Measurements from ENCODE around the gene PFKP.
"Not testable (repeated sequence)": the region's sequence is repeated elsewhere in the genome, so short reads cannot be mapped to it uniquely, and the experiment has no call there.

PFKP gene

DNA sequence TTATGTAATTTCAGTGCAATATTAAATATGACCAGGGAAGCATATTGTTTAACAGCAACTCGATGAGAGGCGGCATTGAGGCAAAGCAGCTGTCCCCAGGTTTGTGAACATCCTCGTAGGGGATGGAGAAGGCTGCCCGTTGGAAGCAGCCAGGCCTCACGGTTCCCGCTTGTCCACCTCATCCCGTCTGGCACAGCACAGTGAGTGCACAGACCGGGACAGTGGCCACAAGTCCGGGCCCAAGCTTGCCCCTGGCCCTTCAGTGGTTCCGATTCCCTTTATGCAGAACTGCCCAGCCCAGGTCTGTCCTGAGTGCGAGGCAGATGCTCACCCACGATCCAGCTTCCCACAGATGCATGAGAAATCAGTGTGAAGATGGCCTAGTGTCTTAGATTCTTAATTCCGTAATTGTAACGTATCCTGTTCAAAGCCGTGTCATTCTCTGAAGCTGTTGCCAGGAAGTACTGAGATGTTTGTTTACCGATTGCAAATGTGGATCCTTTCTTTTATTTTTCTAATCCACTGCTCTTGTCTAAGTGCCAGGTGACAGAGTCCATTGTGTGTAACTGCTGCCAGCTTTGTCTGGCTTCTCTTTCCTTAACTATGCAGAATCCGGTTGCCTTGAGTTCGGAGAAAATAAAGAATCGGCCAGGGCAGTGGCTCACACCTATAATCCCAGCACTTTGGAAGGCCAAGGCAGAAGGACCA, 35.5 kb downstream of the PFKP start:
- TF ChIP-seq, protein P1, sequence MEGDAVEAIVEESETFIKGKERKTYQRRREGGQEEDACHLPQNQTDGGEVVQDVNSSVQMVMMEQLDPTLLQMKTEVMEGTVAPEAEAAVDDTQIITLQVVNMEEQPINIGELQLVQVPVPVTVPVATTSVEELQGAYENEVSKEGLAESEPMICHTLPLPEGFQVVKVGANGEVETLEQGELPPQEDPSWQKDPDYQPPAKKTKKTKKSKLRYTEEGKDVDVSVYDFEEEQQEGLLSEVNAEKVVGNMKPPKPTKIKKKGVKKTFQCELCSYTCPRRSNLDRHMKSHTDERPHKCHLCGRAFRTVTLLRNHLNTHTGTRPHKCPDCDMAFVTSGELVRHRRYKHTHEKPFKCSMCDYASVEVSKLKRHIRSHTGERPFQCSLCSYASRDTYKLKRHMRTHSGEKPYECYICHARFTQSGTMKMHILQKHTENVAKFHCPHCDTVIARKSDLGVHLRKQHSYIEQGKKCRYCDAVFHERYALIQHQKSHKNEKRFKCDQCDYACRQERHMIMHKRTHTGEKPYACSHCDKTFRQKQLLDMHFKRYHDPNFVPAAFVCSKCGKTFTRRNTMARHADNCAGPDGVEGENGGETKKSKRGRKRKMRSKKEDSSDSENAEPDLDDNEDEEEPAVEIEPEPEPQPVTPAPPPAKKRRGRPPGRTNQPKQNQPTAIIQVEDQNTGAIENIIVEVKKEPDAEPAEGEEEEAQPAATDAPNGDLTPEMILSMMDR (IDR thresholded peaks at IDR 0.05; ENCODE audit: low read depth, low read length), result no peak
- DNase-seq (ENCODE audit: low read depth in 2 of 2), result peak; percentile 77 to 83
- H3K4me3 ChIP-seq (replicated peaks in 1 of 2; ENCODE audit: low read depth in 2 of 2, low read length in 2 of 2), result no peak overlapping the region

DNA sequence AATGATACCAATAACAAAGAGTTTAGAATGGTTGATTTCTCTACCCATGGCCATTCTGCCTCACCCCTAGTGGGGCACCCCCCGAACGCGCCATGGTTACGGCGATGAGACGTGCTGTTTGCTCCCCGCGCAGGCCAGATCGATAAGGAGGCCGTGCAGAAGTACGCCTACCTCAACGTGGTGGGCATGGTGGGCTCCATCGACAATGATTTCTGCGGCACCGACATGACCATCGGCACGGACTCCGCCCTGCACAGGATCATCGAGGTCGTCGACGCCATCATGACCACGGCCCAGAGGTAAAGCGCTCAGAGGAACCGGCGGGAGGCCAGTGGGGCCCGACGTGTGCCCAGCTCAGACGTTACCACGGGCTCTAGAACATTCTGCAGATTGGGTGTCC, 36.3 kb downstream of the PFKP start:
- no peak overlapping the region for H3K4me3 ChIP-seq (replicated peaks in 1 of 2; ENCODE audit: low read depth in 2 of 2, low read length in 2 of 2)
- no peak for DNase-seq (ENCODE audit: low read depth in 2 of 2)
- TF ChIP-seq, protein P1 (IDR thresholded peaks at IDR 0.05; ENCODE audit: low read depth, low read length), result no peak

DNA sequence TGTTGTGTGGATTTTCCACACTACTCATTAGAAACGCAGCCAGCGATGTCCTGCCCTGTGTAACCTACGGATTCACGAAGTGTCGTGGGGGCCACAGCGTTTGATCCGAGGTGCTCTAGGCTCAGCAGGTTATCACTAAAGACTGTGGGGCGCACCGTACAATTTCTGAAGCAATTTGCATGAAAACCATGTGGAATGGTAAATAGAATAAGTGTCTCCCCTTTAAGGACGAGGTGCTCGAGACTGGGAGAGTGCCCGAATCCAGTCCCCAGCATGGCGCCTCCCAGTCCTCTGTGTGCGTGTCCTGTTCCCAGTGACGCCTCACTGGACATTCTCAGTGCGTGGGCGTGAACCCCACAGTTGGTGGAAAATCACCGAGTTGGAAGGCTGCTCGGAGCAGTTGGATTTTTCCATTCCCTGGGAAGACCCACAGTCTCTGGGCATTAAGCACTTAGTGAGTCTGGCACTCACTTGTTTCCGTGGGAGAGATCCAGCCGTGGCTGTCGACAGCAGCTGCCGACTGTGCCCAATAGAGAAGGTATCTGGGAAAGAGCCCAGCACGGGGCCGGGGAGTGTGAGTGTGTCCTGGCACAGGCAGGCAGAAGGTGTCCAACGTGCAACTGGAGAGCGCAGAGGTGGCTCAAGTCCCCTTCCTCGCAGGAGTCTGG, 37.0 kb downstream of the PFKP start:
- no peak overlapping the region for H3K4me3 ChIP-seq (replicated peaks in 1 of 2; ENCODE audit: low read depth in 2 of 2, low read length in 2 of 2)
- TF ChIP-seq, protein P1 (IDR thresholded peaks at IDR 0.05; ENCODE audit: low read depth, low read length), result no peak
- DNase-seq (ENCODE audit: low read depth in 2 of 2), result no peak

DNA sequence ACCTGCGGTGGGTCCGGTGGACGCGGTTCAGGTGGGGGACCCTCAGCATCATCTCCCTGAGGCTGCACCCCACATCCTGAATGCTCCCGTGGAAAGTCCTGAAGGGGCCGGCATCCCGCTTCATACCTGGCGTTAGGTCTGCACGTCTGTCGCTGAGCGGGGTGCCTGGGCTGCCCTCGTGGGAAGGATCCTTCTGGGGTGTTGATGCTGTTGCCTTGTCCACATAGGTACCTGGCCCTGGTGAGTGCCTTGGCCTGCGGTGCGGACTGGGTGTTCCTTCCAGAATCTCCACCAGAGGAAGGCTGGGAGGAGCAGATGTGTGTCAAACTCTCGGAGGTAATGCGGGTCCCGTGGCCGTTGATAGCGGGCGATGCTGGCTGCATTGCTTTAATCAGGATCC, 37.8 kb downstream of the PFKP start:
- DNase-seq (ENCODE audit: low read depth in 2 of 2), result no peak
- no peak overlapping the region for H3K4me3 ChIP-seq (replicated peaks in 1 of 2; ENCODE audit: low read depth in 2 of 2, low read length in 2 of 2)
- TF ChIP-seq, protein P1 (IDR thresholded peaks at IDR 0.05; ENCODE audit: low read depth, low read length), result no peak

DNA sequence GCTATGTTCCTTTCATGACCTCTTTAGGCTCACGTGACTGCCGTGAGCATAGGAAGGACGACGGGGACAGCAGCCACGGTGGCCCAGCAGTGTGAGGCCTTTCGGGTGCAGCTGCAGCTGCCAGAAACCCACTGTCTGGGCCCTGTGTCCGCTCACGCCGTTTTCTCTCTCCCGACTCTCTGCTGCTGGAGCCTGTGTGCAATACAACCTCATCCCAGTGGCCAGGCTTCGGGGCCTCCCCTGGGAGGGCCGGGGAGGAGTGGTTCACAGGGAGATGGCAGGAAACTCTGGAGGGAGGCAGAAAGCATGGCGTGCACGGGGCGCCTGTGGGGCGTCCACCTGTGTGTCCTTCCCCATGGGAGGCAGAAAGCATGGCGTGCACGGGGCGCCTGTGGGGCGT, 38.6 kb downstream of the PFKP start:
- DNase-seq (ENCODE audit: low read depth in 2 of 2), result no peak
- no peak overlapping the region for H3K4me3 ChIP-seq (replicated peaks in 1 of 2; ENCODE audit: low read depth in 2 of 2, low read length in 2 of 2)
- TF ChIP-seq, protein P1 (IDR thresholded peaks at IDR 0.05; ENCODE audit: low read depth, low read length), result no peak

DNA sequence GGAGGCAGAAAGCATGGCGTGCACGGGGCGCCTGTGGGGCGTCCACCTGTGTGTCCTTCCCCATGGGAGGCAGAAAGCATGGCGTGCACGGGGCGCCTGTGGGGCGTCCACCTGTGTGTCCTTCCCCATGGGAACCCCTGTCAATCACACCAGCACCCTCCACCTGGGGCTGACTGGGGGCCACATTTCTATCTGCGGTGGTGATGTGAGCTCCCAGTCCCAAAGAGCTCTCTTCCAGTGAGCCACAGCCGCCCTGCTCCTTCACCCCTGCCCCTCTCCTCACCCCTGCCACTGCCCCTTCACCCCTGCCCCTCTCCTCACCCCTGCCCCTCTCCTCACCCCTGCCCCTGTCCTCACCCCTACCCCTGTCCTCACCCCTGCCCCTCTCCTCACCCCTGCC, 39.0 kb downstream of the PFKP start:
- not testable (repeated sequence) for H3K4me3 ChIP-seq (replicated peaks in 1 of 2; ENCODE audit: low read depth in 2 of 2, low read length in 2 of 2); DNase-seq (ENCODE audit: low read depth in 2 of 2)

DNA sequence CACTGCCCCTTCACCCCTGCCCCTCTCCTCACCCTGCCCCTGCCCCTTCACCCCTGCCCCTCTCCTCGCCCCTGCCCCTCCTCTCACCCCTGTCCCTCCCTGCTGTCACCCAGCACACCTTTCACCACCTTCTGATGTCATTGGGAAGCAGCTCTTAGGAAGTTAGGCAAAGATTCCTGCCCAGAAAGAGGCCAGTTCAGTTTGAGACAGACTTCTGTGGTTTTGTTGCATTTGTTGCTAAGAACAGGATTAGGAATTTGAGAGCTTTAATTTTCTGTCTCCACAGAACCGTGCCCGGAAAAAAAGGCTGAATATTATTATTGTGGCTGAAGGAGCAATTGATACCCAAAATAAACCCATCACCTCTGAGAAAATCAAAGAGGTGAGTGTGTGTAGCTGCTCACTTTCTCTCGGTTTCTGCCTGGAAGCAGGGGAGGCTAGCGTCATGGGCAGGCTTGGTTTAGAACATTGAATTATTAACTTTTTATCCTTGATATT, 39.6 kb downstream of the PFKP start:
- DNase-seq (ENCODE audit: low read depth in 2 of 2), result peak in 1 of 2 donors; percentile 57
- H3K4me3 ChIP-seq (replicated peaks in 1 of 2; ENCODE audit: low read depth in 2 of 2, low read length in 2 of 2), result no peak overlapping the region
- TF ChIP-seq, protein P1 (IDR thresholded peaks at IDR 0.05; ENCODE audit: low read depth, low read length), result no peak

All from cardiac fibroblast (primary cell).